GM10248 (cell line): ENCODE data around the gene CD83.

ENCODE experiments used
- CTCF ChIA-PET: fragments of 300-600 bp; sonication (Branson Sonifier 250); formaldehyde crosslinking; extraction: SDS; loops from one replicate; lab custom pipeline; 2021; ENCODE audit warnings: antibody characterized with exemption; lab: Yijun Ruan, JAX
- POLR2A ChIA-PET: fragments of 350-650 bp; sonication (Branson Sonifier 250); formaldehyde crosslinking; extraction: SDS; loops from one replicate; lab custom pipeline; 2020; ENCODE audit warnings: antibody characterized with exemption; lab: Yijun Ruan, JAX
- DNase-seq: peaks from one replicate; pipeline ENCODE4 v3.0.0; 2012; ENCODE audit errors: extremely low spot score
- TF ChIP-seq, protein P1 (sequence below): IDR thresholded peaks from 2 replicates; pipeline ENCODE4 v1.5.1; 2012; ENCODE audit warnings: mild to moderate bottlenecking, low read depth; ENCODE audit errors: extremely low read depth, missing control alignments, control extremely low read depth

Gene CD83

DNA sequence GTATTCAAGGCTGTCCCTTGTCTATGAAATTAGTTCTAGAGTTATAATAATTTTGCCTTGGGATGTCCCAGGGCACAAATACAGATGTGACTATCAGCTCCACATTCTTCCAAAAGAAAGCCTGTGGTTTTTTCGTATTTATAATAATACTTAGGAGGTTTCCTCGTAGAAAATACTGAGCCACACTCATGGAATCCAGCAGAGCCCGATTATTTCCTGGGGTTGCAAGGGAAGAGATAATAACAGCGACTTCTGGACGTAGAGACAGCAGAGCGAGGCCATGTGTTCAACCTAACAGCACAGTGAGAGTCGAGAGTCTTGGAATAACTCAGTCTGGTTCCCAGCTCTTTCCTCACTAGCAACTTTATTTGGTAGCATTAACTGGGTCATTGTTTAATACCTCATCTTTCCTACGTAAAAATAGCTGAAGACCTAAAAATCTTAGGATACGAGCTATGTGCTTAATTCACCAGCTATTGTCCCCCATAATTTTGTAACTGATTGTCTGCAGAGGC is 21.2 kb downstream of the CD83 start:
- POLR2A ChIA-PET, result interaction anchor here (0.7 to 1.0 kb wide), 2 partner anchors 15 to 228 kb away, joined by 3 to 4 read pairs; no protein-coding TSS in a partner anchor
- TF ChIP-seq, protein P1, sequence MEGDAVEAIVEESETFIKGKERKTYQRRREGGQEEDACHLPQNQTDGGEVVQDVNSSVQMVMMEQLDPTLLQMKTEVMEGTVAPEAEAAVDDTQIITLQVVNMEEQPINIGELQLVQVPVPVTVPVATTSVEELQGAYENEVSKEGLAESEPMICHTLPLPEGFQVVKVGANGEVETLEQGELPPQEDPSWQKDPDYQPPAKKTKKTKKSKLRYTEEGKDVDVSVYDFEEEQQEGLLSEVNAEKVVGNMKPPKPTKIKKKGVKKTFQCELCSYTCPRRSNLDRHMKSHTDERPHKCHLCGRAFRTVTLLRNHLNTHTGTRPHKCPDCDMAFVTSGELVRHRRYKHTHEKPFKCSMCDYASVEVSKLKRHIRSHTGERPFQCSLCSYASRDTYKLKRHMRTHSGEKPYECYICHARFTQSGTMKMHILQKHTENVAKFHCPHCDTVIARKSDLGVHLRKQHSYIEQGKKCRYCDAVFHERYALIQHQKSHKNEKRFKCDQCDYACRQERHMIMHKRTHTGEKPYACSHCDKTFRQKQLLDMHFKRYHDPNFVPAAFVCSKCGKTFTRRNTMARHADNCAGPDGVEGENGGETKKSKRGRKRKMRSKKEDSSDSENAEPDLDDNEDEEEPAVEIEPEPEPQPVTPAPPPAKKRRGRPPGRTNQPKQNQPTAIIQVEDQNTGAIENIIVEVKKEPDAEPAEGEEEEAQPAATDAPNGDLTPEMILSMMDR, result no peak
- CTCF ChIA-PET, result interaction anchor here (0.8 to 2.0 kb wide), 5 partner anchors 9 to 230 kb away, joined by 3 to 6 read pairs (median 3); no protein-coding TSS in a partner anchor
- DNase-seq, result no peak

DNA sequence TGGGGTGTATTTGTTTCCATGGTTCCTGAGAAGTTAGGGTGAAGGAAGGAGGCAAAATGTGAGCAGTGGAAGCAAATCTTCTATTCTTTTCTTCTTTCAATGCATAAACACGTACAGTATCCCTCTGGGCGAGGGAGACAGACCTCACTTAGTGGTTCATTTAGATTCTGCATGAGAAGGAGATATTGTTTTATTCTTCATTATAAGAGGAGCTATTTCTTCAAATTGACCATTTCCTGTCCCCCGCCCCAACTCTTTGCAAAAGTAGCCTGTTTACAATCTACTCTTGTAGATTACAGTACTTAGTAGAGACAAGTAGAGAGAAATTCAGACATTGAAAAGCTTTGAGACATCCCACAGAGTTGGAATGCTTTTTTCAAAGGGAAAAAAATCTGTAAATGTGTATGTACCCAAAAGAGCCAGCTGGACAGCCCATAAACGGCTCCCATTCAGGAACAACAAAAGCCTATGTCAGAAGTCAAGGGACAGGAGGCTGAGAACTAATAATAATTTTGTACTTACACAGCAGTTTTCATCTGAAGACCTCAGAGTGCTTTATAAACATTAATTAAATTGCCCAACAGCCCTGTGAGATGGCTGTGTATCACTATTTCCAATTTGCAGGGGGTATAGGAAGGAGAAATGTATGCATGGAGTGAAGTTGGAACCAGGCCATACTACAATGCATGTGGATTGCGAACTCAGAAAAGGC is 23.9 kb downstream of the CD83 start:
- CTCF ChIA-PET, result interaction anchor here (1.5 to 9.1 kb wide), 6 partner anchors 8 to 314 kb away, joined by 3 to 64 read pairs (median 6); no protein-coding TSS in a partner anchor

DNA sequence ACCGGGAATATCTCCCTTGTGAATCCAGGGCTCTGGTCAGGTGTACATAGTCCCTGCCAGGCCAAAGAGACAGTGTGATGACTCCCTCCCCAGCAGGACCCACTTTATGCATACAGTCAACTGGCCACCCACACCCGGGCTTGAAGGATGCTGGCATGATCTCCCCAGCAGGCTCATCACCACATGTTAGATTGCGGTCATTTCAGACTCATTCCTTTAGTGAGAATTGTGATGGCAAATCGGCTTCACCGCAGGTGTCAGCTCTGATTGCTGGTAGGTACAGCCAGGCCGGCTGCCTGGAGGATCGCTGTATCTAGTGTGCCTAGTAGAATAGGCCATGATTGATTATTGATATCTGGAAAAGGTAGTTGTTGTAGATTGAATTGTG is 24.5 kb downstream of the CD83 start:
- ChIA-PET CTCF (interaction anchor here (1.6 to 9.1 kb wide), 3 partner anchors 13 to 232 kb away, joined by 3 to 64 read pairs (median 10); no protein-coding TSS in a partner anchor), POLR2A (interaction anchor here (0.5 kb wide), 1 partner anchor 1119 kb away, joined by 4 read pairs; no protein-coding TSS in a partner anchor)

More for the DNA sequence above, 23.9 kb downstream of the CD83 start:
- TF ChIP-seq, protein P1, result no peak
- DNase-seq, result no peak
- POLR2A ChIA-PET, result interaction anchor here (0.5 kb wide), 1 partner anchor 1119 kb away, joined by 4 read pairs; no protein-coding TSS in a partner anchor

DNA sequence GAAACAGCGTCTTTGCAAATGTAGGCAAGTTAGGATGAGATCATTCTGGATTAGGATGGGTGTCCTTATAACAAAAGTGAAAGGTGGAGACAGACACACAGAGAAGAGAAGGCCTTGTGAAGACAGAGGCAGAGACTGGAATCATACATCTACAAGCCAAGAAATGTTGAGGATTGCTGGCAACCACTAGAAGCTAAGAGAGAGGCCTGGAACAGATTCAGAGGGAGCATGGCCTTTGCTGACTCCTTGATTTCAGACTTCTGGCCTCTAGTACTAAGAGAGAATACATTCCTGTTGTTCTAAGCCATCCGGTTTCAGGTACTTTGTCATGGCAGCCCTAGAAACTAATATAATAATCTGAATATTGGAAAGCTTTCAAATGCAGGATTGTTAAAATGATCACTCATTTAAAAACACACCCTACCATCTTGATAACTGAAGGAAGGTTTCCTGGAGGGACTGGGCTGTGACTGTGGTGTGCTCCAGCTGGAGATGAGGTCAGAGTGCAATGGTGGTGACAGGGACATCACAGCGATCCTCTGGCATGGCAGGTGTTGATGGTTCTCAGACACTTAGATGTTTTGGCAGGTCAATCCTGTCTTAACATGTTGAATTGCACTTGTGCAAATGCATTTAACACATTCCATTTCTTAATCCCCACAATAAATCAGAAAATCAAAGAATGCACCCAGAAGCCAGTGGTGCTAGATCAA is 25.1 kb downstream of the CD83 start:
- TF ChIP-seq, protein P1, result no peak
- no peak for DNase-seq
- CTCF ChIA-PET, result interaction anchor here (1.6 to 9.1 kb wide), 6 partner anchors 13 to 233 kb away, joined by 3 to 64 read pairs (median 10); no protein-coding TSS in a partner anchor
- POLR2A ChIA-PET, result interaction anchor here (0.5 kb wide), 1 partner anchor 1118 kb away, joined by 4 read pairs; no protein-coding TSS in a partner anchor

More for the DNA sequence above, 24.5 kb downstream of the CD83 start:
- DNase-seq, result no peak
- TF ChIP-seq, protein P1, result no peak

DNA sequence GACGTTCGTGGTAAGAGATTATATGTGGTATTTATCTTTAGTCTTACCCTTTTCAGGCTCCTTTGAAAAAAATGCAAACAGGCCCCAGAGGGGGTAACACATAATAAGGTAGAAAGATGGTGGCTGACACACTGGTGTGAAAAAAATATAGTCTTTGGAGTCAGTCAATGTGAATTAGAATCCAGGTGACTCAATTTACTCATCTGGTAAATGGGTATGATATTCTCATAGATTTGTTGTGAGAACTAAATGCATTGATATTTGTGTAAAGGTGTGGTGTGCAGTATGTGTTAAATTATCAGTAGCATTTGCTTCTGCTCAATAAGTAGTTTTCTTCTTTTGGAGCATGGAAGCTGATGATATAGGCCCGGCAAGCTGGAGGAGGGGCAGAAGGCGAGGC is 25.7 kb downstream of the CD83 start:
- CTCF ChIA-PET, result interaction anchor here (1.0 to 9.1 kb wide), 11 partner anchors 9 to 234 kb away, joined by 3 to 64 read pairs (median 5); no protein-coding TSS in a partner anchor
- no peak for DNase-seq
- POLR2A ChIA-PET, result no interaction called here
- TF ChIP-seq, protein P1, result no peak

DNA sequence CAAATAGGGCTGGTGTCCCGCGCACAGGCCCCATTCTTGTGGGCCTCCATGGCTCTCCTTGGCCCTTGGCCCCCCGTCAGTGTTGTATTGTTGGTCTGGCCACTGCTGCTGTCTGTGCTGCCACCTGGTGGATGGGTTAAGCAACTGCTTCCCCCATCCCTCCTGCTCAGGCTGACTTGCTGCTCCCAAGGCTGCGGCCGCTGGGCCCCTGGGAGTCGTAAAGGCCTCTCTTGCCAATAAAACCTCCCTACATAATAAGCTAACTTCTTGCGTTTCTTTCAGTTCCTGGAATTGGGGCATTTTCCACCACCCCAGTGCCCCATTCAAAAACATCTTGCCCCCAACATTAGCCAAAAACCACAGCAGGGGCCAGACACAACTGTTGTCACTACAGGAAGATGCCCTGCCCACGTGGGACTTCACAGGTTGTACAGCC is 27.1 kb downstream of the CD83 start:
- ChIA-PET CTCF (interaction anchor here (0.6 to 9.1 kb wide), 29 partner anchors 8 to 888 kb away, joined by 3 to 64 read pairs (median 4); no protein-coding TSS in a partner anchor), POLR2A (no interaction called here)
- TF ChIP-seq, protein P1, result peak; percentile 92
- peak; percentile 87 for DNase-seq
